HepG2 (cell line): ENCODE results near the gene RNU7-1. TPM values are rescaled to one million over a fixed set of nuclear protein-coding genes. Genes with fewer than 3 reads are reported as not detected.
A peak's percentile ranks its signal among the peaks of the same experiment; 100 is the strongest.

Experiments
- CCDC6 ChIP-seq: sonication (generic); formaldehyde crosslinking; IDR thresholded peaks from 2 replicates; pipeline ENCODE4 v1.8.1; 2022; ENCODE audit warnings: mild to moderate bottlenecking, missing genetic modification reagents, moderate library complexity
- KAT8 ChIP-seq: IDR thresholded peaks from 2 replicates; pipeline ENCODE4 v1.6.1; 2016; ENCODE audit warnings: missing genetic modification reagents, missing compliant biosample characterization
- LBX2 ChIP-seq: sonication (generic); formaldehyde crosslinking; IDR thresholded peaks from 2 replicates; pipeline ENCODE4 v1.5.0; 2020; ENCODE audit warnings: missing genetic modification reagents, mild to moderate bottlenecking, borderline replicate concordance
- MLLT10 ChIP-seq: sonication (generic); formaldehyde crosslinking; IDR thresholded peaks from 2 replicates; pipeline ENCODE4 v1.4.0; 2020; ENCODE audit warnings: missing genetic modification reagents
- PLRG1 ChIP-seq: fragments of 450-650 bp; conservative IDR thresholded peaks from 2 replicates; pipeline ENCODE4 v1.6.1; 2016
- SPEN ChIP-seq: sonication (generic); formaldehyde crosslinking; IDR thresholded peaks from 2 replicates; pipeline ENCODE4 v1.5.1; 2020; ENCODE audit warnings: low read depth, mild to moderate bottlenecking, missing genetic modification reagents
- SRSF1 ChIP-seq: fragments of 200-400 bp; formaldehyde crosslinking; optimal IDR thresholded peaks from 2 replicates; pipeline ENCODE3; 2017; ENCODE audit warnings: mild to moderate bottlenecking, low read depth, low read length, moderate library complexity
- ZBTB1 ChIP-seq: sonication (generic); formaldehyde crosslinking; IDR thresholded peaks from 2 replicates; pipeline ENCODE4 v1.4.0; 2020; ENCODE audit warnings: missing genetic modification reagents, borderline replicate concordance
- ZNF180 ChIP-seq: sonication (generic); formaldehyde crosslinking; IDR thresholded peaks from 2 replicates; pipeline ENCODE4 v1.4.0; 2020; ENCODE audit warnings: low read depth, missing genetic modification reagents, borderline replicate concordance
- ZNF770 ChIP-seq: sonication (generic); formaldehyde crosslinking; IDR thresholded peaks from 2 replicates; pipeline ENCODE4 v1.5.0; 2020; ENCODE audit warnings: mild to moderate bottlenecking, missing genetic modification reagents
- ZNF883 ChIP-seq: sonication (generic); formaldehyde crosslinking; IDR thresholded peaks from 2 replicates; pipeline ENCODE4 v1.5.1; 2020; ENCODE audit warnings: mild to moderate bottlenecking, missing genetic modification reagents; ENCODE audit errors: not compliant biosample characterization
- ZNF891 ChIP-seq: sonication (generic); formaldehyde crosslinking; IDR thresholded peaks from 2 replicates; pipeline ENCODE4 v1.5.0; 2020; ENCODE audit warnings: mild to moderate bottlenecking, missing genetic modification reagents
- ZSCAN31 ChIP-seq: sonication (generic); formaldehyde crosslinking; IDR thresholded peaks from 2 replicates; pipeline ENCODE4 v1.5.0; 2020; ENCODE audit warnings: low read depth, mild to moderate bottlenecking, missing genetic modification reagents
- ZZZ3 ChIP-seq: sonication (generic); formaldehyde crosslinking; IDR thresholded peaks from 2 replicates; pipeline ENCODE4 v1.4.0; 2020; ENCODE audit warnings: missing genetic modification reagents, mild to moderate bottlenecking, borderline replicate concordance
- polyA plus RNA-seq, 8 experiments: library from polyadenylated mRNA; depleted of rRNA in 3 of 8; stranded (reverse) in 7 of 8; unstranded in 1 of 8; fragments of >200 nt; fragmentation: Illumina TruSeq in 4 of 8; extraction: Trizol in 4 of 8; gene quantifications; 2 replicates each; pipeline versions ENCODE4 v1.2.1 to v1.2.3, GENCODE V29; 2011 to 2016; ENCODE audit warnings: low read depth in 4 of 8, missing spikeins in 1 of 8, mixed read lengths in 1 of 8; ENCODE audit not compliant: insufficient read depth in 1 of 8
- total RNA-seq, 5 experiments: library from RNA; depleted of rRNA; stranded (reverse); fragments of >200 nt; fragmentation: Illumina TruSeq; extraction: Trizol; gene quantifications; 2 replicates each; pipeline ENCODE4 v1.2.3, GENCODE V29; 2016; ENCODE audit warnings: low read depth in 1 of 5
- TF ChIP-seq, protein P1 (sequence below): sonication (generic); formaldehyde crosslinking; IDR thresholded peaks from 2 replicates; pipeline ENCODE4 v1.4.0; 2020; ENCODE audit warnings: mild to moderate bottlenecking, missing genetic modification reagents
- TF ChIP-seq, protein P2 (sequence below): IDR thresholded peaks from 2 replicates; pipeline ENCODE4 v1.4.0; 2020; ENCODE audit warnings: mild to moderate bottlenecking, missing genetic modification reagents
- TF ChIP-seq, protein P3 (sequence below): IDR thresholded peaks from 2 replicates; pipeline ENCODE4 v1.6.1; 2012; ENCODE audit warnings: inconsistent platforms

RNU7-1 gene
- total and polyA plus RNA-seq, 2 of the 13 experiments (the other 11 are each of a cell fraction or from before 2014, with no cell fraction given): not detected

- peak; percentile 73 for TF ChIP-seq ZNF883 (CRISPR knock-in tag)
- TF ChIP-seq ZNF770 (CRISPR knock-in tag): no peak
- peak; percentile 57; the same call in 1 of the 2 replicates for TF ChIP-seq ZSCAN31 (CRISPR knock-in tag)
- TF ChIP-seq, protein P1, sequence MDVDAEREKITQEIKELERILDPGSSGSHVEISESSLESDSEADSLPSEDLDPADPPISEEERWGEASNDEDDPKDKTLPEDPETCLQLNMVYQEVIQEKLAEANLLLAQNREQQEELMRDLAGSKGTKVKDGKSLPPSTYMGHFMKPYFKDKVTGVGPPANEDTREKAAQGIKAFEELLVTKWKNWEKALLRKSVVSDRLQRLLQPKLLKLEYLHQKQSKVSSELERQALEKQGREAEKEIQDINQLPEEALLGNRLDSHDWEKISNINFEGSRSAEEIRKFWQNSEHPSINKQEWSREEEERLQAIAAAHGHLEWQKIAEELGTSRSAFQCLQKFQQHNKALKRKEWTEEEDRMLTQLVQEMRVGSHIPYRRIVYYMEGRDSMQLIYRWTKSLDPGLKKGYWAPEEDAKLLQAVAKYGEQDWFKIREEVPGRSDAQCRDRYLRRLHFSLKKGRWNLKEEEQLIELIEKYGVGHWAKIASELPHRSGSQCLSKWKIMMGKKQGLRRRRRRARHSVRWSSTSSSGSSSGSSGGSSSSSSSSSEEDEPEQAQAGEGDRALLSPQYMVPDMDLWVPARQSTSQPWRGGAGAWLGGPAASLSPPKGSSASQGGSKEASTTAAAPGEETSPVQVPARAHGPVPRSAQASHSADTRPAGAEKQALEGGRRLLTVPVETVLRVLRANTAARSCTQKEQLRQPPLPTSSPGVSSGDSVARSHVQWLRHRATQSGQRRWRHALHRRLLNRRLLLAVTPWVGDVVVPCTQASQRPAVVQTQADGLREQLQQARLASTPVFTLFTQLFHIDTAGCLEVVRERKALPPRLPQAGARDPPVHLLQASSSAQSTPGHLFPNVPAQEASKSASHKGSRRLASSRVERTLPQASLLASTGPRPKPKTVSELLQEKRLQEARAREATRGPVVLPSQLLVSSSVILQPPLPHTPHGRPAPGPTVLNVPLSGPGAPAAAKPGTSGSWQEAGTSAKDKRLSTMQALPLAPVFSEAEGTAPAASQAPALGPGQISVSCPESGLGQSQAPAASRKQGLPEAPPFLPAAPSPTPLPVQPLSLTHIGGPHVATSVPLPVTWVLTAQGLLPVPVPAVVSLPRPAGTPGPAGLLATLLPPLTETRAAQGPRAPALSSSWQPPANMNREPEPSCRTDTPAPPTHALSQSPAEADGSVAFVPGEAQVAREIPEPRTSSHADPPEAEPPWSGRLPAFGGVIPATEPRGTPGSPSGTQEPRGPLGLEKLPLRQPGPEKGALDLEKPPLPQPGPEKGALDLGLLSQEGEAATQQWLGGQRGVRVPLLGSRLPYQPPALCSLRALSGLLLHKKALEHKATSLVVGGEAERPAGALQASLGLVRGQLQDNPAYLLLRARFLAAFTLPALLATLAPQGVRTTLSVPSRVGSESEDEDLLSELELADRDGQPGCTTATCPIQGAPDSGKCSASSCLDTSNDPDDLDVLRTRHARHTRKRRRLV: no peak
- TF ChIP-seq MLLT10 (CRISPR knock-in tag): no peak
- TF ChIP-seq SPEN (CRISPR knock-in tag): no peak
- TF ChIP-seq CCDC6 (CRISPR knock-in tag): no peak
- no peak for TF ChIP-seq PLRG1
- TF ChIP-seq, protein P2, sequence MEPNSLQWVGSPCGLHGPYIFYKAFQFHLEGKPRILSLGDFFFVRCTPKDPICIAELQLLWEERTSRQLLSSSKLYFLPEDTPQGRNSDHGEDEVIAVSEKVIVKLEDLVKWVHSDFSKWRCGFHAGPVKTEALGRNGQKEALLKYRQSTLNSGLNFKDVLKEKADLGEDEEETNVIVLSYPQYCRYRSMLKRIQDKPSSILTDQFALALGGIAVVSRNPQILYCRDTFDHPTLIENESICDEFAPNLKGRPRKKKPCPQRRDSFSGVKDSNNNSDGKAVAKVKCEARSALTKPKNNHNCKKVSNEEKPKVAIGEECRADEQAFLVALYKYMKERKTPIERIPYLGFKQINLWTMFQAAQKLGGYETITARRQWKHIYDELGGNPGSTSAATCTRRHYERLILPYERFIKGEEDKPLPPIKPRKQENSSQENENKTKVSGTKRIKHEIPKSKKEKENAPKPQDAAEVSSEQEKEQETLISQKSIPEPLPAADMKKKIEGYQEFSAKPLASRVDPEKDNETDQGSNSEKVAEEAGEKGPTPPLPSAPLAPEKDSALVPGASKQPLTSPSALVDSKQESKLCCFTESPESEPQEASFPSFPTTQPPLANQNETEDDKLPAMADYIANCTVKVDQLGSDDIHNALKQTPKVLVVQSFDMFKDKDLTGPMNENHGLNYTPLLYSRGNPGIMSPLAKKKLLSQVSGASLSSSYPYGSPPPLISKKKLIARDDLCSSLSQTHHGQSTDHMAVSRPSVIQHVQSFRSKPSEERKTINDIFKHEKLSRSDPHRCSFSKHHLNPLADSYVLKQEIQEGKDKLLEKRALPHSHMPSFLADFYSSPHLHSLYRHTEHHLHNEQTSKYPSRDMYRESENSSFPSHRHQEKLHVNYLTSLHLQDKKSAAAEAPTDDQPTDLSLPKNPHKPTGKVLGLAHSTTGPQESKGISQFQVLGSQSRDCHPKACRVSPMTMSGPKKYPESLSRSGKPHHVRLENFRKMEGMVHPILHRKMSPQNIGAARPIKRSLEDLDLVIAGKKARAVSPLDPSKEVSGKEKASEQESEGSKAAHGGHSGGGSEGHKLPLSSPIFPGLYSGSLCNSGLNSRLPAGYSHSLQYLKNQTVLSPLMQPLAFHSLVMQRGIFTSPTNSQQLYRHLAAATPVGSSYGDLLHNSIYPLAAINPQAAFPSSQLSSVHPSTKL (CRISPR knock-in tag): peak; percentile 51; the same call in 1 of the 2 replicates
- TF ChIP-seq SRSF1: no peak
- TF ChIP-seq ZZZ3 (CRISPR knock-in tag): no peak
- TF ChIP-seq KAT8: 0 out of 2 replicates have a peak, but pooled peaks have one; percentile 45
- peak; percentile 72; the same call in 1 of the 2 replicates for TF ChIP-seq ZNF180 (CRISPR knock-in tag)
- TF ChIP-seq, protein P3, sequence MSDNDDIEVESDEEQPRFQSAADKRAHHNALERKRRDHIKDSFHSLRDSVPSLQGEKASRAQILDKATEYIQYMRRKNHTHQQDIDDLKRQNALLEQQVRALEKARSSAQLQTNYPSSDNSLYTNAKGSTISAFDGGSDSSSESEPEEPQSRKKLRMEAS: peak; percentile 41; the same call in 1 of the 2 replicates
- no peak for TF ChIP-seq ZNF891 (CRISPR knock-in tag)
- TF ChIP-seq LBX2 (CRISPR knock-in tag): no peak
- no peak for TF ChIP-seq ZBTB1 (CRISPR knock-in tag)
Observed at GRCh38 chr12:6944381-6945186, 968 bp downstream of the RNU7-1 start (continued).
